T-helper 1 cell treated with Interleukin-12 subunit alpha and Interleukin-12 subunit beta and Interleukin-4 antibody, amounts not matched to agents 30 ng/mL and 1 ng/mL, for 36 hours (primary cell): ENCODE results near the gene NHERF2. TPM values are rescaled to one million over a fixed set of nuclear protein-coding genes. Genes with fewer than 3 reads are reported as not detected.

Source experiments
- intact Hi-C: fragments of 100-400 bp; cut with micrococcal nuclease; formaldehyde crosslinking; loops from one replicate; pipeline ENCODE4 v1.15.1; 2024
- total RNA-seq: library from RNA; stranded (reverse); gene quantifications from 2 replicates; pipeline ENCODE4 v1.2.3, GENCODE V29; 2022

The NHERF2 gene
- total RNA-seq, 1 donor from 2014 or later, result 2.4 TPM

GRCh38 chr16:2054543-2055245 lies 28.0 kb downstream of the NHERF2 start:
- intact Hi-C loops, result no loop called here

- intact Hi-C loops, result no loop called here
Measured at GRCh38 chr16:2056077-2056476, 29.4 kb downstream of the NHERF2 start.

GRCh38 chr16:2056681-2057407 lies 30.1 kb downstream of the NHERF2 start:
- intact Hi-C loops, result no loop called here

DNA sequence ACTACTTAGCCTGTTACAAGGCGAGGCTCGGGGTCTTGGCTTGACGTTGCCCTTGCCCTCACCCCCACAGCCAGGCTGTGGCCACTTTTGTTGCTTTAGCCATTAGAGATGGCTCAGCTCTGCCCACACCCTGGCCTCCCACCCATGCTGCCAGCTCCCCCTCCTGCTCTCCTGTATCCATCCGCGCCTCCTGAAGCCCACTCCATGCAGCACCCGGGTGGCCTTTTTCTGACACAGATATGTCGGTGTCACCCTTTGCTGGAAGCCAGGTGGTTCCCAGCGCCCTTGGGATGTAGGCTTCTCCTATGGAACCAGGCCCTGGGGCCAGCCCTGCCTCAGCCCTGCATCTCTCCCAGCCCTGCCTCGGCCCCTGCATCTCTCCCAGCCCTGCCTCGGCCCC lies 30.7 kb downstream of the NHERF2 start:
- intact Hi-C loops, result no loop called here

GRCh38 chr16:2058420-2058819 lies 31.7 kb downstream of the NHERF2 start:
- intact Hi-C loops, result no loop called here

GRCh38 chr16:2058872-2059271 lies 32.2 kb downstream of the NHERF2 start:
- intact Hi-C loops, result no loop called here

DNA sequence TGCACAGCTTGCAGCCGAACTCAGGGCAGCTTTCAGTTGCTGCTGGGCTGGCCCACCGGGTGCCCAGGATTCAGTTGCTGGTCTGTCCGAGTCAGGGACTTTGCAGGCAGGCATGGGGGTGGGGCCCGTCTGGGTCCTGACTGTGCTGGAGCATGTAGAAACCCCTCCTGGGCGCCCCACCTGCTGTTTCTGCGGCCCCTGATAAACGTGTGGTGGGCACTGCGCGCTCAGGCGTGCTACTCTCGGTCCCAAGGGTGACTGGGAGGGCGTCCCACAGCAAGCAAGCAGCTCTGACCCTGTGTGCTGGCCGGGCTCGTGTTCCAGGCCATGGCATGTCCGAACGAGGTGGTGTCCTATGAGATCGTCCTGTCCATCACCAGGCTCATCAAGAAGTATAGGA lies 33.6 kb downstream of the NHERF2 start:
- intact Hi-C loops, result no loop called here

- intact Hi-C loops, result no loop called here
Measured at GRCh38 chr16:2061023-2061422, 34.3 kb downstream of the NHERF2 start.

DNA sequence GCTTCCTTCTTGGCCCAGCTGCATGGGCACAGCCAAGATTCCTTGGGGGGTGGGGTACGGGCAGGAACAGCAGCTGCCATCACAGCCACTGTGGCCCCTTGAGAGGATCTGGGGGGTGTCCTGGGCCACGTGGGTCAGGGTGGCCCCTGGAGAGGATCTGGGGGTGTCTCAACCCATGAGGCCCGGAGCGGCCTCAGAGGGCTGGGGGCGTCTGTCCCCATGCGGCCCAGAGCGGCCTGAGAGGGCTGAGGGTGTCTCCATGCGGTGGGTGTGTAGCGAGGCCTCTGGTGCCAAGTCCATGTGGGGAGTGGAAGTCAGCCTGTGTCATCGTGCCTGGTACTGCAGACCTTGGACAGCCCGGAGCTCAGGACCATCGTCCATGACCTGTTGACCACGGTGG lies 34.8 kb downstream of the NHERF2 start:
- intact Hi-C loops, result no loop called here

- intact Hi-C loops, result no loop called here
Measured at GRCh38 chr16:2062801-2063200, 36.1 kb downstream of the NHERF2 start.

DNA sequence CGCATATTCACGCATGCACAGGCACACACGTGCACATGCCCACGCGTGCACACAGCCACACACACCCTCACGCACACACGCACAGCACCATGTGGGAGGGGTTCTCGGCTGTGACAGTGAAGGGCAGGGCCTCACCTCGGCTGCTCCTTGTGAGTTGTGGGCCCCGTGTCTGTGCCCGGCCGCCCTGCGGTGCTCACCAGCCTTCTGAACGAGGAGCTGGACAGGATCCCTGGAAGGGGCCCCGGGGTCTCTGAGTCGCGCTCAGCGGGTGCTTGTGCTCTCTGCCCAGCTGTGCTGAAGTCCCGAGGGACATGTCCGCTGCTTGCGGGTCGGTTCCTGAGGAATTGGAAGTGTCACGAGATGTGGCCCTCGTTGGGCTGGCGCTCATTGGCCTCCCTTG lies 37.2 kb downstream of the NHERF2 start:
- intact Hi-C loops, result no loop called here

DNA sequence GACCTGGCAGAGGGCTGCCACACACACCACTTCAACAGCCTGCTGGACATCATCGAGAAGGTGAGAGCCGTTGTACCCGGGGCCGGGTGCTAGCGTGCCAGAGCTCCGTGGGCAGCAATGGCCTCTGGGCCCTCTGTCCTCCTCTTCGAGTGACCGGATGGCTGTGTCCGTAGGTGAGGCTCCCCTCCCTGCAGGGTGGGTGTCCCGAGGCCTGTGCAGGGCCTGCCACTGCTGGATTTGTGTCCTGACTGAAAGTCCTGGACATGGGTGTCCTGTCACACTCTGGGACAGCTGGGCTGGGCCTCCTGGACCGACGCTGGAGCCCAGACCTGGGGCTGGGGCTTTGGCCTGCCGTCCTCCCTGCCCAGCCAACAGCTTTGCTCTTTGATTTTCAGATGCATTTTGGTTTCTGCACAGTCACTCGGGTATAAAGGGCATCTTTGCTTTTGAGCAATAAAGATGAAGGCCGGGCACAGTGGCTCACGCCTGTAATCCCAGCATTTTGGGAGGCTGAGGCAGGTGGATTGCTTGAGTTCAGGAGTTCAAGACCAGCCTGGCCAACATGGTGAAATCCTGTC lies 37.8 kb downstream of the NHERF2 start:
- intact Hi-C loops, result no loop called here

DNA sequence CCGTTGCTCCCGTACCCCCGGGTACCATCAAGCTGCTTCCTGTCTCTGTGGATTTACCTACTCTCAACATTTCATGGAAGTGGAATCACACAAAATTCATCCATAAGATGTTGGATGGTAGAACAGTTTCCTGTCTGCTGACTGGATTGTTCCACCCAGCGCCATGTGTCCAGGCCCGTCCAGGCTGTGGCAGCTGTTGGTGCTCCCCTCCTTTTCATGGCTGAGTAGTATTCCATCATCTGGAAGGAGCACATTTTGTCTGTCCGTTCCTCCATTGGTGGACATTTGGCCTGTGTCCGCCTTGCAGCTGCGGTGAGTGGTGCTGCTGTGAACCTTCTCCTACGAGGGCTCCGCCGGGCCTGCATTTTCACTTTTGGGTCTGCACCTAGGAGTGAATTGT lies 39.4 kb downstream of the NHERF2 start:
- intact Hi-C loops, result no loop called here

GRCh38 chr16:2070576-2071453 lies 44.1 kb downstream of the NHERF2 start:
- intact Hi-C loops, result no loop called here

DNA sequence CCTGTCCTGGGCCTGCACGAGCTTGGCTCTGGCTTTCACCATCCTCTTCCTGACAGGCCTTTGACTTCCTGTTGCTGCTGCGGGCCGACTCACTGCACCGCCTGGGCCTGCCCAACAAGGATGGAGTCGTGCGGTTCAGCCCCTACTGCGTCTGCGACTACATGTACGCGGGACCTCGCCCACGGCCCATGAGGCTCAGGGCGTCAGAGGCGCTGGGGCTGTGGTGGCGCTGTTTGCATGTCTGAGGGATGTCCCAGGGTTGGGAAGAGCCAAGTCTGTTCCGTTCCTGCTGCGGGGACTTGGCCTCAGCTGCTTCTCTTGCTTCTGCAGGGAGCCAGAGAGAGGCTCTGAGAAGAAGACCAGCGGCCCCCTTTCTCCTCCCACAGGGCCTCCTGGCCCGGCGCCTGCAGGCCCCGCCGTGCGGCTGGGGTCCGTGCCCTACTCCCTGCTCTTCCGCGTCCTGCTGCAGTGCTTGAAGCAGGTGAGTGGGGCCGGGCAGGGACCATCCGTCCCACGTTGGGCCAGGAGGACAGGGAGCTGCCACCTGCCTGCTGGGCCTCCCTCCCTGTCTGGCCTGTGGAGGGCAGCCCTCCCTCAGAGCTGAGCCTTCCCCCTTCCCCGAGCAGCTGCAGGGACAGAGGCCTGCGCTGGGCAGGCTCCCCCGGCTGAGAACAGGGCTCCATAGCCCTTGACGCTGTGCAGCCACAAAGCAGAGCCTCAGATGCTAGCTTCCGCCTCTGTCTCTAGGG lies 44.9 kb downstream of the NHERF2 start:
- intact Hi-C loops, result no loop called here

- intact Hi-C loops, result no loop called here
Measured at GRCh38 chr16:2072926-2073325, 46.2 kb downstream of the NHERF2 start.

- intact Hi-C loops, result no loop called here
Measured at GRCh38 chr16:2074071-2074470, 47.4 kb downstream of the NHERF2 start.

- intact Hi-C loops, result no loop called here
Measured at GRCh38 chr16:2075631-2076030, 48.9 kb downstream of the NHERF2 start.

DNA sequence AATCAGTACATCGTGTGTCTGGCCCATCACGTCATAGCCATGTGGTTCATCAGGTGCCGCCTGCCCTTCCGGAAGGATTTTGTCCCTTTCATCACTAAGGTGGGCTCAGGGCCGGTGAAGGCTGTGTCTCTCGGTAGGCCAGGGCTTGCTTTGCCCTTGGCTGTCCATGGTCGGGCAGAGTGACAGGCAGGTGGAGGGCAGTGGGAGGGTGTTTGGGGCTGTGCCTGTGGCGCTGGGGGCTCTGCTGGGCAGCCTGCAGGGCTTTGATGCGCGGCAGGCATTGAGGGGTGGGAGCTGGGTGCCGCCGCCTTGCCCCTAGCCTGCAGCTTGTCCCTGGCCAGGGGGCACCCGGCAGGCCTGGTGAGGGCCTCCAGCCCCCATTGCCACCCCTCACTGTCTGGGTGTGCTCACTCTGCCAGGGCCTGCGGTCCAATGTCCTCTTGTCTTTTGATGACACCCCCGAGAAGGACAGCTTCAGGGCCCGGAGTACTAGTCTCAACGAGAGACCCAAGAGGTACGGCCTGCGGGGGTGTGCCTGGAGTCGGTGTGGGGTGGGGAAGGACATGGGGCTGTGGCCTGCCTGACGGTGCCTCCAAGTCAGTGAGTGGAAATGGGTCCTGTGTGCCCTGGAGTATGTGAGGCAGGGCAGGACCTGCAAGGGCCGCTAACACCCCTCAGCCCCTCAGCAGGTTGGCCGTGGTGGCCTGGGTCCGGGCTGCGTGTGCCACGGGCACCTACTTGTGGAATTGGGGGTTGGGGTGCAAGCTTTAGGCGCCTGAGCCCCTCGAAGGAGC lies 49.6 kb downstream of the NHERF2 start:
- intact Hi-C loops, result no loop called here

- intact Hi-C loops, result no loop called here
Measured at GRCh38 chr16:2077016-2077415, 50.3 kb downstream of the NHERF2 start.
